H1 (cell line): ENCODE data around the gene BGLAP. TPM values are rescaled to one million over a fixed set of nuclear protein-coding genes. Genes with fewer than 3 reads are reported as not detected.

ENCODE experiments used
- CTCF ChIA-PET: fragments of 300-600 bp; sonication (Branson Sonifier 250); formaldehyde crosslinking; loops from one replicate; lab custom pipeline; 2021; ENCODE audit not compliant: partially characterized antibody; lab: Charles Lee
- POLR2A ChIA-PET: fragments of 300-600 bp; sonication (Branson Sonifier 250); formaldehyde crosslinking; loops from one replicate; lab custom pipeline; 2021; ENCODE audit warnings: inconsistent platforms; ENCODE audit not compliant: partially characterized antibody; lab: Charles Lee
- DNase-seq, 2 experiments: peaks; one replicate each; pipeline versions ENCODE4 v3.0.0 to v3.0.0-alpha.2; 2010 to 2022; ENCODE audit warnings: low spot score in 2 of 2, low read depth in 1 of 2, mixed read lengths in 1 of 2
- FAIRE-seq: peaks from 2 replicates; lab custom pipeline; 2011; peaks lifted over from hg19 to GRCh38; lab: Jason Lieb, UNC
- H2AFZ ChIP-seq: 2 replicates; pipeline ENCODE4 v1.8.1; 2012; ENCODE audit warnings: low read length, inconsistent platforms
- H2AK5ac ChIP-seq: 2 replicates; pipeline ENCODE4 v1.6.1; 2013; ENCODE audit warnings: low read depth, low read length
- H2BK120ac ChIP-seq: replicated peaks from 2 replicates; pipeline ENCODE3; 2013; ENCODE audit warnings: low read depth, low read length, inconsistent platforms
- H2BK12ac ChIP-seq: 2 replicates; pipeline ENCODE4 v1.6.1; 2013; ENCODE audit warnings: low read depth, low read length
- H2BK15ac ChIP-seq: 2 replicates; pipeline ENCODE4 v1.6.1; 2013; ENCODE audit warnings: low read length
- H2BK20ac ChIP-seq: 2 replicates; pipeline ENCODE4 v1.6.1; 2013; ENCODE audit warnings: low read length
- H2BK5ac ChIP-seq: 2 replicates; pipeline ENCODE4 v1.6.1; 2013; ENCODE audit warnings: low read depth, low read length
- H3K14ac ChIP-seq: 2 replicates; pipeline ENCODE4 v1.6.1; 2013; ENCODE audit warnings: inconsistent platforms; ENCODE audit not compliant: insufficient read length
- H3K18ac ChIP-seq: 2 replicates; pipeline ENCODE4 v1.6.1; 2013; ENCODE audit warnings: low read length; ENCODE audit errors: extremely low read depth
- H3K23ac ChIP-seq: 2 replicates; pipeline ENCODE4 v1.6.1; 2013; ENCODE audit warnings: inconsistent platforms; ENCODE audit not compliant: insufficient read length
- H3K23me2 ChIP-seq: 2 replicates; pipeline ENCODE4 v1.6.1; 2013; ENCODE audit warnings: low read depth, low read length
- H3K27ac ChIP-seq: 2 replicates; pipeline ENCODE4 v1.6.1; 2011; ENCODE audit warnings: low read depth, low read length, inconsistent platforms
- H3K27me3 ChIP-seq, 4 experiments: replicated peaks in 1 of 4; 1 replicate in 1 of 4; 2 replicates in 3 of 4; pipeline versions ENCODE4 v1.6.1 to v1.8.1; 2011 to 2013; ENCODE audit warnings: low read length in 3 of 4, mild to moderate bottlenecking in 3 of 4, inconsistent platforms in 2 of 4, mixed read lengths in 2 of 4, moderate library complexity in 1 of 4; ENCODE audit not compliant: control insufficient read depth in 3 of 4, insufficient read depth in 3 of 4; ENCODE audit errors: extremely low read depth in 1 of 4
- H3K36me3 ChIP-seq, 4 experiments: 2 replicates each; pipeline versions ENCODE4 v1.6.1 to v1.8.1; 2011 to 2013; ENCODE audit warnings: mild to moderate bottlenecking in 4 of 4, low read length in 3 of 4, moderate library complexity in 2 of 4, control low read depth in 1 of 4, inconsistent platforms in 1 of 4; ENCODE audit not compliant: insufficient read depth in 4 of 4, control insufficient read depth in 2 of 4
- H3K4ac ChIP-seq: replicated peaks from 2 replicates; pipeline ENCODE3; 2013; ENCODE audit warnings: low read length, low read depth, mixed read lengths, inconsistent platforms; ENCODE audit not compliant: insufficient read length
- H3K4me1 ChIP-seq, 4 experiments: replicated peaks in 1 of 4; 1 replicate in 1 of 4; 2 replicates in 3 of 4; pipeline versions ENCODE4 v1.6.1 to v1.8.1; 2011 to 2013; ENCODE audit warnings: low read length in 3 of 4, inconsistent platforms in 2 of 4, mixed read lengths in 1 of 4; ENCODE audit not compliant: insufficient read depth in 4 of 4, control insufficient read depth in 3 of 4
- H3K4me2 ChIP-seq, 2 experiments: 2 replicates each; pipeline versions ENCODE4 v1.6.1 to v1.8.1; 2011 to 2013; ENCODE audit warnings: low read depth in 2 of 2, low read length in 2 of 2, control low read depth in 1 of 2, inconsistent platforms in 1 of 2, mild to moderate bottlenecking in 1 of 2; ENCODE audit not compliant: insufficient read depth in 1 of 2
- H3K4me3 ChIP-seq, 4 experiments: fragments of 200-600, 300-600 bp in 1 of 4; sonication (generic), shearing (Covaris generic), sonication (Bioruptor Twin) in 1 of 4; 2 replicates each; pipeline versions ENCODE4 v1.5.1 to v1.8.1; 2011 to 2016; ENCODE audit warnings: low read length in 4 of 4, low read depth in 3 of 4, control low read depth in 2 of 4, inconsistent platforms in 2 of 4, mild to moderate bottlenecking in 2 of 4, mixed read lengths in 1 of 4, moderate library complexity in 1 of 4; ENCODE audit not compliant: insufficient read depth in 2 of 4; ENCODE audit errors: extremely low read depth in 1 of 4
- H3K56ac ChIP-seq: replicated peaks from 2 replicates; pipeline ENCODE3; 2013; ENCODE audit warnings: low read depth, mild to moderate bottlenecking, mixed read lengths, low read length, inconsistent platforms; ENCODE audit not compliant: insufficient read length
- H3K79me1 ChIP-seq: 2 replicates; pipeline ENCODE4 v1.6.1; 2013; ENCODE audit warnings: low read depth, low read length, control low read depth
- H3K79me2 ChIP-seq, 2 experiments: 2 replicates each; pipeline versions ENCODE4 v1.6.1 to v1.8.1; 2012 to 2013; ENCODE audit warnings: low read length in 2 of 2, mild to moderate bottlenecking in 2 of 2, inconsistent platforms in 1 of 2; ENCODE audit not compliant: insufficient read depth in 2 of 2, control insufficient read depth in 1 of 2
- H3K9ac ChIP-seq, 4 experiments: replicated peaks in 1 of 4; 1 replicate in 1 of 4; 2 replicates in 3 of 4; pipeline versions ENCODE4 v1.6.1 to v1.8.1; 2011 to 2013; ENCODE audit warnings: low read depth in 3 of 4, low read length in 3 of 4, control low read depth in 2 of 4, mild to moderate bottlenecking in 2 of 4, moderate library complexity in 2 of 4, inconsistent platforms in 1 of 4; ENCODE audit errors: extremely low read depth in 1 of 4
- H3K9me3 ChIP-seq, 2 experiments: 2 replicates each; pipeline versions ENCODE4 v1.6.1 to v1.8.1; 2012 to 2013; ENCODE audit warnings: mild to moderate bottlenecking in 2 of 2, moderate library complexity in 2 of 2, control low read depth in 1 of 2, inconsistent platforms in 1 of 2, low read depth in 1 of 2, low read length in 1 of 2, mixed read lengths in 1 of 2; ENCODE audit not compliant: insufficient read depth in 2 of 2
- H4K20me1 ChIP-seq, 2 experiments: replicated peaks in 1 of 2; 2 replicates each; pipeline versions ENCODE3 to v1.8.1; 2011 to 2013; ENCODE audit warnings: inconsistent platforms in 2 of 2, low read length in 2 of 2, mild to moderate bottlenecking in 1 of 2; ENCODE audit not compliant: insufficient read depth in 2 of 2, control insufficient read depth in 1 of 2
- H4K5ac ChIP-seq: 2 replicates; pipeline ENCODE4 v1.6.1; 2013; ENCODE audit warnings: low read length, low read depth, mixed read lengths, inconsistent platforms; ENCODE audit not compliant: insufficient read length
- H4K8ac ChIP-seq: 2 replicates; pipeline ENCODE4 v1.8.0; 2013; ENCODE audit warnings: mild to moderate bottlenecking, moderate library complexity, low read length, inconsistent platforms; ENCODE audit not compliant: insufficient read depth; ENCODE audit errors: extremely low read depth
- H4K91ac ChIP-seq: replicated peaks from 2 replicates; pipeline ENCODE3; 2013; ENCODE audit warnings: low read length, mixed read lengths, inconsistent platforms; ENCODE audit not compliant: insufficient read length
- POLR2A ChIP-seq, 2 experiments: IDR thresholded peaks; 1 replicate in 1 of 2; 2 replicates in 1 of 2; pipeline ENCODE4 v1.6.1; 2011; ENCODE audit warnings: low read depth in 2 of 2, low read length in 2 of 2, mild to moderate bottlenecking in 2 of 2; ENCODE audit errors: control extremely low read depth in 1 of 2
- POLR2AphosphoS5 ChIP-seq: IDR thresholded peaks from 2 replicates; pipeline ENCODE4 v1.6.1; 2011; ENCODE audit warnings: low read depth, low read length
- RAD21 ChIP-seq, 2 experiments: IDR thresholded peaks in 1 of 2; conservative IDR thresholded peaks in 1 of 2; 2 replicates each; pipeline ENCODE4 v1.6.1; 2011; ENCODE audit warnings: low read depth in 2 of 2, low read length in 2 of 2, improper control_type of control experiment in 1 of 2, inconsistent platforms in 1 of 2, mild to moderate bottlenecking in 1 of 2, moderate library complexity in 1 of 2
- WGBS, 2 experiments: shearing (Covaris generic) in 1 of 2; methylation state at CpG; one replicate each; pipeline versions ENCODE4 v1.1.6 to v1.1.7; 2013 to 2015; ENCODE audit warnings: low lambda C conversion rate in 2 of 2, mixed read lengths in 2 of 2, inconsistent platforms in 1 of 2, low coverage in 1 of 2, missing lambda C conversion rate in 1 of 2; ENCODE audit not compliant: insufficient replicate concordance in 2 of 2, insufficient coverage in 1 of 2, insufficient read length in 1 of 2; ENCODE audit errors: extremely low coverage in 1 of 2, missing lambda C conversion rate in 1 of 2; 5-methylcytosine and 5-hydroxymethylcytosine counted together
- polyA plus RNA-seq, 7 experiments: library from polyadenylated mRNA; depleted of rRNA in 3 of 7; stranded (reverse) in 5 of 7; unstranded in 2 of 7; fragments of >200 nt in 5 of 7; fragments of 200-250 nt in 2 of 7; gene quantifications; 1 replicate in 5 of 7; 2 replicates in 1 of 7; 4 replicates in 1 of 7; pipeline versions ENCODE4 v1.2.1 to v1.2.3, GENCODE V29; 2011 to 2013; ENCODE audit warnings: missing spikeins in 2 of 7, mixed read lengths in 2 of 7
- total RNA-seq: library from RNA; stranded (reverse); fragmentation: NEBNext Ultra II Directional; extraction: Animal tissue kit (Norgen Biotek cat#: 25700); gene quantifications from 2 replicates; pipeline ENCODE4 v1.2.1, GENCODE V29; 2021

Gene BGLAP
- total and polyA plus RNA-seq, 2 of the 8 experiments (the other 6 are each of a cell fraction or from before 2014, with no cell fraction given), result 1.2 to 1.5 TPM

DNA sequence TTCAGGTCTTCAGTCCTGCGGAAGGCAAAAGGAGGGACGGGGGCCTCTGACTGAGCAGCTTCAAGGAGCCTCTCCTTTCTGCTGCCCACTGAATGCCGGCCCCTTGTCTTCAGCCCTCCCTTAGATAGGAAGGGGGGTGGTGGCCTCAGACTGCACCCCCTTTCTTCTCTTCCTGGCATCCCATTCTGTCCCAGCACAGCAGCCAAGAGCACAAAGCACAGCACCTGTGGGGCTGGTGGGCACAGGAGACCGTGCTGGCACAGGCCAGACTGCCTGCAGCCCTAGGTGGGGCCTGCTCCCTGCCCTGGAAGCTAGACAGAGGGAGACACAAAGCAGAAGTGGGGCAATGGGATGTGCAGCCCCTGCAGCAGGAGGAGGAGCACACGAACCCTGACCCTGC, 7.6 kb downstream of the BGLAP start:
- H2AK5ac ChIP-seq, result no peak overlapping the region
- no peak overlapping the region for H3K9ac ChIP-seq
- FAIRE-seq (no peak), DNase-seq (no peak)
- H3K14ac ChIP-seq, result no peak overlapping the region
- no peaks in the 10 kb centered on the region for H3K79me2 ChIP-seq
- H2BK12ac ChIP-seq, result no peak overlapping the region
- no peak overlapping the region for H2BK20ac ChIP-seq
- no peak overlapping the region for H3K23ac ChIP-seq
- POLR2A ChIA-PET, result interaction anchor here (0.7 to 11.8 kb wide), 9 partner anchors 7 to 109 kb away, joined by 3 to 102 read pairs (median 4); partner anchors contain the start of genes BGLAP, SMG5 and TMEM79
- no peak overlapping the region for H3K4me3 ChIP-seq
- no peak overlapping the region for H4K8ac ChIP-seq
- 81% methylated on average over 5 of the region's 5 CpGs; no CpG with 5 or more reads in 1 of the 2 experiments for WGBS, 2 experiments
- H3K79me1 ChIP-seq, result no peaks in the 10 kb centered on the region
- H2AFZ ChIP-seq, result no peak overlapping the region
- no peaks in the 10 kb centered on the region for H3K27me3 ChIP-seq
- no peak overlapping the region for H3K56ac ChIP-seq
- no peak overlapping the region for H3K4me2 ChIP-seq
- no peak overlapping the region for H3K27ac ChIP-seq
- no peak overlapping the region for H4K91ac ChIP-seq
- H3K36me3 ChIP-seq, result peaks cover 26 to 56% (median 40%) of the 10 kb centered on the region in 4 experiments
- no peak overlapping the region for H3K18ac ChIP-seq
- CTCF ChIA-PET, result interaction anchor here (0.5 to 47.2 kb wide), 10 partner anchors 11 to 109 kb away, joined by 3 to 1265 read pairs (median 4); partner anchors contain the start of gene SEMA4A
- no peak overlapping the region for H4K5ac ChIP-seq
- H3K4me1 ChIP-seq, result peaks cover 0 to 16% (median 9%) of the 10 kb centered on the region in 4 experiments
- no peak overlapping the region for H3K4ac ChIP-seq
- TF ChIP-seq RAD21 (IDR thresholded peaks at IDR 0.05 in 1 of 2, conservative IDR thresholded peaks at IDR 0.05 in 1 of 2; ENCODE audit: low read depth in 2 of 2, low read length in 2 of 2) (no peak), POLR2AphosphoS5 (peak; percentile 33; the same call in 1 of the 2 replicates), POLR2A (IDR thresholded peaks at IDR 0.05; ENCODE audit: control extremely low read depth in 1 of 2, low read depth in 2 of 2, low read length in 2 of 2) (0 out of 3 replicates have a peak, but pooled peaks of 1 of the 2 experiments have one; percentile 25)
- peaks cover 0 to 4% of the 10 kb centered on the region in 2 experiments for H4K20me1 ChIP-seq
- H2BK120ac ChIP-seq, result no peak overlapping the region
- H2BK5ac ChIP-seq, result no peak overlapping the region
- H3K23me2 ChIP-seq, result no peaks in the 10 kb centered on the region
- no peak overlapping the region for H2BK15ac ChIP-seq
- no peaks in the 10 kb centered on the region for H3K9me3 ChIP-seq
